Kidney (tissue), 14 donors: ENCODE measurements around the gene CRYBG1. TPM values are rescaled to one million over a fixed set of nuclear protein-coding genes. Genes with fewer than 3 reads are reported as not detected.

Experiments
- DNase-seq, 5 donors: peaks; one replicate each; pipeline ENCODE4 v3.0.0-alpha.2; 2013 to 2020
- FAIRE-seq: peaks from 2 replicates; lab custom pipeline; 2012; peaks lifted over from hg19 to GRCh38; lab: Jason Lieb, UNC
- H3K27ac ChIP-seq, 2 donors: one replicate each; pipeline ENCODE4 v1.7.0; 2013; ENCODE audit warnings: low read depth in 2 of 2, low read length in 2 of 2, inconsistent platforms in 1 of 2
- H3K27me3 ChIP-seq: one replicate; pipeline ENCODE4 v1.7.1; 2013; ENCODE audit warnings: low read length, inconsistent platforms; ENCODE audit not compliant: control insufficient read depth, insufficient read depth
- H3K36me3 ChIP-seq, 3 donors: one replicate each; pipeline versions ENCODE4 v1.7.0 to v1.7.1; 2013; ENCODE audit warnings: low read length in 3 of 3, control low read depth in 1 of 3, inconsistent platforms in 1 of 3; ENCODE audit not compliant: insufficient read depth in 3 of 3, control insufficient read depth in 2 of 3
- H3K4me1 ChIP-seq, 3 donors: one replicate each; pipeline versions ENCODE4 v1.7.0 to v1.7.1; 2013; ENCODE audit warnings: low read length in 3 of 3, inconsistent platforms in 1 of 3, low read depth in 1 of 3; ENCODE audit not compliant: control insufficient read depth in 2 of 3, insufficient read depth in 2 of 3
- H3K4me3 ChIP-seq, 3 donors: one replicate each; pipeline versions ENCODE4 v1.7.0 to v1.8.1; 2013; ENCODE audit warnings: low read length in 3 of 3, control low read depth in 1 of 3, inconsistent platforms in 1 of 3
- H3K9ac ChIP-seq, 3 donors: one replicate each; pipeline versions ENCODE4 v1.7.0 to v1.7.1; 2013; ENCODE audit warnings: low read length in 3 of 3, control low read depth in 1 of 3, inconsistent platforms in 1 of 3
- H3K9me3 ChIP-seq, 3 donors: one replicate each; pipeline versions ENCODE4 v1.7.0 to v1.7.1; 2013; ENCODE audit warnings: low read length in 3 of 3, control low read depth in 1 of 3, inconsistent platforms in 1 of 3; ENCODE audit not compliant: control insufficient read depth in 2 of 3, insufficient read depth in 1 of 3
- CTCF ChIP-seq: IDR thresholded peaks from 3 replicates; pipeline ENCODE4 v1.5.1; 2012; ENCODE audit warnings: mild to moderate bottlenecking, moderate library complexity, borderline replicate concordance; ENCODE audit not compliant: insufficient read depth; ENCODE audit errors: extremely low read depth
- intact Hi-C: fragments of 100-400 bp; cut with DNase I; formaldehyde crosslinking; loops from one replicate; pipeline ENCODE4 v1.11.1; 2022
- polyA plus RNA-seq: library from polyadenylated mRNA; stranded (reverse); fragments of 350-450 nt; fragmentation: Illumina TruSeq; extraction: RNeasy Lipid Tissue Mini Kit (QIAGEN cat#74804); gene quantifications from one replicate; pipeline ENCODE4 v1.2.3, GENCODE V29; 2014; ENCODE audit warnings: low read depth, low replicate concordance; ENCODE audit not compliant: insufficient read depth
- total RNA-seq: library from RNA; stranded (reverse); fragmentation: NEBNext Ultra II Directional; extraction: Animal tissue kit (Norgen Biotek cat#: 25700); gene quantifications from one replicate; pipeline ENCODE4 v1.2.1, GENCODE V29; 2021
- donor health status: control.
- donor health status: control.
- donor health status: control.
- donor health status: control.
- donor health status: control.
- donor health status: DM: yes; HTN: yes; CAD: no.
- donor health status: Normal renal cell carcinoma (clear cell type).

Gene CRYBG1
- total and polyA plus RNA-seq, 2 donors from 2014 or later, result 7.0 to 32.6 TPM

- no peak overlapping the region for H3K27ac ChIP-seq
- no peak for TF ChIP-seq CTCF
- H3K9me3 ChIP-seq, result no peaks in the 10 kb centered on the region
- intact Hi-C loops, result no loop called here
- FAIRE-seq, result no peak
- no peaks in the 10 kb centered on the region for H3K36me3 ChIP-seq
- peaks cover 0 to 6% (median 5%) of the 10 kb centered on the region in 3 donors for H3K4me1 ChIP-seq
- no peak for DNase-seq
- no peak overlapping the region for H3K9ac ChIP-seq
- no peak overlapping the region for H3K4me3 ChIP-seq
- no peaks in the 10 kb centered on the region for H3K27me3 ChIP-seq
These were observed 114.8 kb downstream of the CRYBG1 start for GRCh38 chr6:106475284-106475683.

- no peak for DNase-seq
- no peak for TF ChIP-seq CTCF
- H3K4me1 ChIP-seq, result peaks cover 0 to 6% (median 5%) of the 10 kb centered on the region in 3 donors
- H3K27ac ChIP-seq, result no peak overlapping the region
- H3K9ac ChIP-seq, result no peak overlapping the region
- no peak overlapping the region for H3K4me3 ChIP-seq
- intact Hi-C loops, result no loop called here
- H3K9me3 ChIP-seq, result no peaks in the 10 kb centered on the region
- H3K36me3 ChIP-seq, result no peaks in the 10 kb centered on the region
- no peak for FAIRE-seq
- no peaks in the 10 kb centered on the region for H3K27me3 ChIP-seq
These were observed 116.0 kb downstream of the CRYBG1 start for GRCh38 chr6:106476331-106477105.

GRCh38 chr6:106477146-106477545, 116.6 kb downstream of the CRYBG1 start:
- H3K27ac ChIP-seq, result no peak overlapping the region
- no peaks in the 10 kb centered on the region for H3K9me3 ChIP-seq
- peak overlapping the region in 1 of 3 donors; percentile 23 for H3K4me3 ChIP-seq
- FAIRE-seq (no peak), DNase-seq (no peak)
- intact Hi-C loops, result no loop called here
- peaks cover 0 to 6% (median 5%) of the 10 kb centered on the region in 3 donors for H3K4me1 ChIP-seq
- no peak overlapping the region for H3K9ac ChIP-seq
- H3K27me3 ChIP-seq, result no peaks in the 10 kb centered on the region
- no peak for TF ChIP-seq CTCF
- H3K36me3 ChIP-seq, result no peaks in the 10 kb centered on the region

- DNase-seq (peak in 1 of 5 donors; percentile 14), FAIRE-seq (no peak)
- Histone ChIP-seq H3K27me3 (no peaks in the 10 kb centered on the region), H3K9ac (no peak overlapping the region), H3K4me1 (peaks cover 0 to 6% (median 5%) of the 10 kb centered on the region in 3 donors), H3K27ac (no peak overlapping the region), H3K4me3 (peak overlapping the region in 2 of 3 donors; percentile 15 to 23), H3K36me3 (no peaks in the 10 kb centered on the region), H3K9me3 (no peaks in the 10 kb centered on the region)
- intact Hi-C loops, result no loop called here
- no peak for TF ChIP-seq CTCF
These were observed 117.3 kb downstream of the CRYBG1 start for GRCh38 chr6:106477790-106478189.
